ENCODE results near the gene PCNX2. TPM values are rescaled to one million over a fixed set of nuclear protein-coding genes. Genes with fewer than 3 reads are reported as not detected.

PCNX2 gene
- polyA plus RNA-seq, 1 donor (not counting 4 experiments of a cell fraction or from before 2014, with no cell fraction given): 18.0 TPM

- Histone ChIP-seq H3K9me1 (ENCODE audit: control insufficient read depth, extremely low read depth, insufficient read depth, low read length) (no peaks in the 10 kb centered on the region), H3K4me1 (ENCODE audit: control insufficient read depth, extremely low read depth, insufficient read depth, low read length) (peaks cover 13% of the 10 kb centered on the region), H3K4me3 (ENCODE audit: control insufficient read depth in 2 of 3, extremely low read depth in 1 of 3, insufficient read depth in 2 of 3, low read depth in 1 of 3, low read length in 3 of 3) (no peak overlapping the region), H3K4me2 (ENCODE audit: control insufficient read depth, extremely low read depth, insufficient read depth, low read depth, low read length) (no peak overlapping the region), H3K27me3 (ENCODE audit: control insufficient read depth, extremely low read depth, insufficient read depth, low read length) (no peaks in the 10 kb centered on the region), H3K9ac (ENCODE audit: control insufficient read depth, extremely low read depth, insufficient read depth, low read length) (no peak overlapping the region), H2AFZ (ENCODE audit: control insufficient read depth, low read length) (no peak overlapping the region), H4K20me1 (ENCODE audit: control insufficient read depth, extremely low read depth, insufficient read depth, low read length) (no peaks in the 10 kb centered on the region), H3K9me3 (ENCODE audit: control insufficient read depth, low read depth, low read length) (no peaks in the 10 kb centered on the region), H3K27ac (ENCODE audit: control insufficient read depth, insufficient read depth, low read length) (no peak overlapping the region), H3K36me3 (ENCODE audit: control insufficient read depth in 2 of 2, extremely low read depth in 1 of 2, insufficient read depth in 2 of 2, low read length in 2 of 2) (peaks cover 8 to 13% of the 10 kb centered on the region in 2 experiments), H3K79me2 (ENCODE audit: control insufficient read depth, insufficient read depth, low read length) (no peaks in the 10 kb centered on the region)
- FAIRE-seq (no peak), DNase-seq (ENCODE audit: low read depth, low spot score) (no peak)
- TF ChIP-seq EZH2 (IDR thresholded peaks at IDR 0.05; ENCODE audit: low read length): no peak
- no peak for TF ChIP-seq CTCF (optimal IDR thresholded peaks at IDR 0.05 in 1 of 3, IDR thresholded peaks at IDR 0.05 in 1 of 3, conservative IDR thresholded peaks at IDR 0.05 in 1 of 3; ENCODE audit: extremely low read depth in 1 of 3, insufficient read depth in 2 of 3, low read length in 3 of 3)
- dilution Hi-C loops (cut with MboI; ENCODE audit: extremely low pct_ligation_motif_present, low sequenced_read_pairs): no loop called here
Measured at GRCh38 chr1:232986527-232986922, 309.0 kb downstream of the PCNX2 start.

GRCh38 chr1:232985882-232986526 is 309.5 kb downstream of the PCNX2 start:
- Histone ChIP-seq H3K9me3 (ENCODE audit: control insufficient read depth, low read depth, low read length) (no peaks in the 10 kb centered on the region), H3K4me3 (ENCODE audit: control insufficient read depth in 2 of 3, extremely low read depth in 1 of 3, insufficient read depth in 2 of 3, low read depth in 1 of 3, low read length in 3 of 3) (no peak overlapping the region), H3K27ac (ENCODE audit: control insufficient read depth, insufficient read depth, low read length) (no peak overlapping the region), H3K36me3 (ENCODE audit: control insufficient read depth in 2 of 2, extremely low read depth in 1 of 2, insufficient read depth in 2 of 2, low read length in 2 of 2) (peaks cover 8 to 13% of the 10 kb centered on the region in 2 experiments), H3K4me1 (ENCODE audit: control insufficient read depth, extremely low read depth, insufficient read depth, low read length) (peaks cover 15% of the 10 kb centered on the region), H3K9ac (ENCODE audit: control insufficient read depth, extremely low read depth, insufficient read depth, low read length) (no peak overlapping the region), H3K4me2 (ENCODE audit: control insufficient read depth, extremely low read depth, insufficient read depth, low read depth, low read length) (no peak overlapping the region), H2AFZ (ENCODE audit: control insufficient read depth, low read length) (no peak overlapping the region), H4K20me1 (ENCODE audit: control insufficient read depth, extremely low read depth, insufficient read depth, low read length) (no peaks in the 10 kb centered on the region), H3K79me2 (ENCODE audit: control insufficient read depth, insufficient read depth, low read length) (no peaks in the 10 kb centered on the region), H3K27me3 (ENCODE audit: control insufficient read depth, extremely low read depth, insufficient read depth, low read length) (no peaks in the 10 kb centered on the region), H3K9me1 (ENCODE audit: control insufficient read depth, extremely low read depth, insufficient read depth, low read length) (no peaks in the 10 kb centered on the region)
- TF ChIP-seq CTCF (optimal IDR thresholded peaks at IDR 0.05 in 1 of 3, IDR thresholded peaks at IDR 0.05 in 1 of 3, conservative IDR thresholded peaks at IDR 0.05 in 1 of 3; ENCODE audit: extremely low read depth in 1 of 3, insufficient read depth in 2 of 3, low read length in 3 of 3) (no peak), EZH2 (IDR thresholded peaks at IDR 0.05; ENCODE audit: low read length) (no peak)
- FAIRE-seq (no peak), DNase-seq (ENCODE audit: low read depth, low spot score) (no peak)
- dilution Hi-C loops (cut with MboI; ENCODE audit: extremely low pct_ligation_motif_present, low sequenced_read_pairs): no loop called here
